Keratinocyte (primary cell): Measurements from ENCODE around the gene IFNL2. TPM values are rescaled to one million over a fixed set of nuclear protein-coding genes. Genes with fewer than 3 reads are reported as not detected.

Experiments used
- DNase-seq: peaks from one replicate; pipeline ENCODE4 v3.0.0-alpha.2; 2011; ENCODE audit warnings: low read depth, missing footprints, low spot score
- FAIRE-seq: peaks from 2 replicates; lab custom pipeline; 2011; peaks lifted over from hg19 to GRCh38; lab: Jason Lieb, UNC
- H2AFZ ChIP-seq: 2 replicates; pipeline ENCODE4 v1.6.0; 2012; ENCODE audit warnings: low read length, control low read depth, inconsistent platforms; ENCODE audit not compliant: control insufficient read depth
- H3K27ac ChIP-seq: 2 replicates; pipeline ENCODE4 v1.5.1; 2011; ENCODE audit warnings: low read length; ENCODE audit not compliant: control insufficient read depth, insufficient read depth
- H3K27me3 ChIP-seq: 3 replicates; pipeline ENCODE4 v1.6.0; 2011; ENCODE audit warnings: low read length; ENCODE audit not compliant: control insufficient read depth, insufficient read depth; ENCODE audit errors: extremely low read depth
- H3K36me3 ChIP-seq, 2 experiments: 2 replicates in 1 of 2; 3 replicates in 1 of 2; pipeline ENCODE4 v1.5.1; 2011; ENCODE audit warnings: low read length in 2 of 2, mild to moderate bottlenecking in 1 of 2; ENCODE audit not compliant: control insufficient read depth in 2 of 2, insufficient read depth in 2 of 2; ENCODE audit errors: extremely low read depth in 1 of 2
- H3K4me1 ChIP-seq: 3 replicates; pipeline ENCODE4 v1.5.1; 2011; ENCODE audit warnings: low read length; ENCODE audit not compliant: control insufficient read depth, insufficient read depth; ENCODE audit errors: extremely low read depth
- H3K4me2 ChIP-seq: 3 replicates; pipeline ENCODE4 v1.6.0; 2011; ENCODE audit warnings: low read depth, low read length; ENCODE audit not compliant: control insufficient read depth, insufficient read depth; ENCODE audit errors: extremely low read depth
- H3K4me3 ChIP-seq, 3 experiments: fragments of 200-600 bp in 1 of 3; sonication (generic) in 1 of 3; 2 replicates in 2 of 3; 3 replicates in 1 of 3; pipeline ENCODE4 v1.5.1; 2011 to 2016; ENCODE audit warnings: low read length in 3 of 3, mild to moderate bottlenecking in 3 of 3, control low read depth in 2 of 3, inconsistent platforms in 1 of 3, low read depth in 1 of 3, mixed read lengths in 1 of 3, mixed run types in 1 of 3, moderate library complexity in 1 of 3; ENCODE audit not compliant: control insufficient read depth in 2 of 3, insufficient read depth in 2 of 3; ENCODE audit errors: extremely low read depth in 1 of 3
- H3K79me2 ChIP-seq: 2 replicates; pipeline ENCODE4 v1.6.0; 2012; ENCODE audit warnings: low read length; ENCODE audit not compliant: control insufficient read depth, insufficient read depth
- H3K9ac ChIP-seq: 3 replicates; pipeline ENCODE4 v1.6.0; 2011; ENCODE audit warnings: low read length; ENCODE audit not compliant: control insufficient read depth, insufficient read depth; ENCODE audit errors: extremely low read depth
- H3K9me1 ChIP-seq: 3 replicates; pipeline ENCODE4 v1.6.0; 2011; ENCODE audit warnings: low read length; ENCODE audit not compliant: control insufficient read depth, insufficient read depth; ENCODE audit errors: extremely low read depth
- H3K9me3 ChIP-seq: 2 replicates; pipeline ENCODE4 v1.5.1; 2012; ENCODE audit warnings: low read depth, low read length; ENCODE audit not compliant: control insufficient read depth
- H4K20me1 ChIP-seq: 3 replicates; pipeline ENCODE4 v1.6.0; 2011; ENCODE audit warnings: low read length; ENCODE audit not compliant: control insufficient read depth, insufficient read depth; ENCODE audit errors: extremely low read depth
- EZH2 ChIP-seq: IDR thresholded peaks from one replicate; pipeline ENCODE4 v1.6.1; 2012; ENCODE audit warnings: inconsistent platforms, mild to moderate bottlenecking, low read length, moderate library complexity
- dilution Hi-C: fragments of 300-500 bp; cut with MboI; formaldehyde crosslinking; loops from one replicate; pipeline ENCODE4 v1.7.0; 2020; ENCODE audit warnings: low sequenced_read_pairs; ENCODE audit not compliant: extremely low pct_ligation_motif_present
- polyA plus RNA-seq, 5 experiments: library from polyadenylated mRNA; depleted of rRNA in 3 of 5; stranded (reverse) in 3 of 5; stranded (forward) in 1 of 5; unstranded in 1 of 5; fragments of >200 nt; gene quantifications; 1 replicate in 1 of 5; 2 replicates in 3 of 5; 3 replicates in 1 of 5; pipeline versions ENCODE4 v1.2.1 to v1.2.3, GENCODE V29; 2011 to 2012; ENCODE audit warnings: missing spikeins in 2 of 5, low read depth in 1 of 5, low replicate concordance in 1 of 5
- TF ChIP-seq, protein P1 (sequence below), 3 experiments: IDR thresholded peaks in 1 of 3; conservative IDR thresholded peaks in 1 of 3; optimal IDR thresholded peaks in 1 of 3; 2 replicates in 2 of 3; 3 replicates in 1 of 3; pipeline versions ENCODE3 to v1.5.1; 2011; ENCODE audit warnings: low read length in 3 of 3, mild to moderate bottlenecking in 3 of 3, moderate library complexity in 2 of 3, control low read depth in 1 of 3, inconsistent platforms in 1 of 3; ENCODE audit not compliant: insufficient read depth in 2 of 3; ENCODE audit errors: extremely low read depth in 1 of 3

IFNL2 gene
- polyA plus RNA-seq, 1 donor (not counting 4 experiments of a cell fraction or from before 2014, with no cell fraction given): not detected

DNA sequence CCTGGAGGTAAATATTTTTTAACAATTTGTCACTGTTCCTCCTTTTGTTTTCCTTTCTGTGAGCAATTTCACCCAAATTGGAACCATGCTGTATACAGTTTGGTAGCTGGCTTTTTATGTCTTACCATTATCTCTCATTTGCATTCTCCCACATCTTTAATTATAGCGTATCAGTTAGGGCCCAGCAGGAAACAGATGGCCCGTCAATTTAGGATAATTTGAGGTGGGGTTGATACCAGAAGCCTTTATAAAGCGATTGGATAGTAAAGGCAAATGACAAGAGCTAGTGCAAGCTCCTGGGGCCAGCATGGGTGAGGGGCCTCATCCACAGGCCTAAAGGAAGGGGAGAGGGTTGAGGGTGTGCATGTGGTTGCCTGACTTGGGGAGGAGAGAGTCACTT, 15.7 kb upstream of the IFNL2 start:
- no peaks in the 10 kb centered on the region for H4K20me1 ChIP-seq
- H3K27me3 ChIP-seq: peaks cover 16% of the 10 kb centered on the region
- no peak for TF ChIP-seq EZH2
- TF ChIP-seq, protein P1, sequence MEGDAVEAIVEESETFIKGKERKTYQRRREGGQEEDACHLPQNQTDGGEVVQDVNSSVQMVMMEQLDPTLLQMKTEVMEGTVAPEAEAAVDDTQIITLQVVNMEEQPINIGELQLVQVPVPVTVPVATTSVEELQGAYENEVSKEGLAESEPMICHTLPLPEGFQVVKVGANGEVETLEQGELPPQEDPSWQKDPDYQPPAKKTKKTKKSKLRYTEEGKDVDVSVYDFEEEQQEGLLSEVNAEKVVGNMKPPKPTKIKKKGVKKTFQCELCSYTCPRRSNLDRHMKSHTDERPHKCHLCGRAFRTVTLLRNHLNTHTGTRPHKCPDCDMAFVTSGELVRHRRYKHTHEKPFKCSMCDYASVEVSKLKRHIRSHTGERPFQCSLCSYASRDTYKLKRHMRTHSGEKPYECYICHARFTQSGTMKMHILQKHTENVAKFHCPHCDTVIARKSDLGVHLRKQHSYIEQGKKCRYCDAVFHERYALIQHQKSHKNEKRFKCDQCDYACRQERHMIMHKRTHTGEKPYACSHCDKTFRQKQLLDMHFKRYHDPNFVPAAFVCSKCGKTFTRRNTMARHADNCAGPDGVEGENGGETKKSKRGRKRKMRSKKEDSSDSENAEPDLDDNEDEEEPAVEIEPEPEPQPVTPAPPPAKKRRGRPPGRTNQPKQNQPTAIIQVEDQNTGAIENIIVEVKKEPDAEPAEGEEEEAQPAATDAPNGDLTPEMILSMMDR (optimal IDR thresholded peaks at IDR 0.05 in 1 of 3, IDR thresholded peaks at IDR 0.05 in 1 of 3, conservative IDR thresholded peaks at IDR 0.05 in 1 of 3; ENCODE audit: extremely low read depth in 1 of 3, insufficient read depth in 2 of 3, low read length in 3 of 3): no peak
- no peak overlapping the region for H3K4me3 ChIP-seq
- no peaks in the 10 kb centered on the region for H3K4me1 ChIP-seq
- no peak overlapping the region for H2AFZ ChIP-seq
- FAIRE-seq (no peak), DNase-seq (no peak)
- dilution Hi-C loops: no loop called here
- no peak overlapping the region for H3K9ac ChIP-seq
- H3K9me3 ChIP-seq: no peaks in the 10 kb centered on the region
- no peaks in the 10 kb centered on the region for H3K9me1 ChIP-seq
- no peaks in the 10 kb centered on the region for H3K79me2 ChIP-seq
- no peak overlapping the region for H3K27ac ChIP-seq
- no peak overlapping the region for H3K4me2 ChIP-seq
- no peaks in the 10 kb centered on the region for H3K36me3 ChIP-seq

DNA sequence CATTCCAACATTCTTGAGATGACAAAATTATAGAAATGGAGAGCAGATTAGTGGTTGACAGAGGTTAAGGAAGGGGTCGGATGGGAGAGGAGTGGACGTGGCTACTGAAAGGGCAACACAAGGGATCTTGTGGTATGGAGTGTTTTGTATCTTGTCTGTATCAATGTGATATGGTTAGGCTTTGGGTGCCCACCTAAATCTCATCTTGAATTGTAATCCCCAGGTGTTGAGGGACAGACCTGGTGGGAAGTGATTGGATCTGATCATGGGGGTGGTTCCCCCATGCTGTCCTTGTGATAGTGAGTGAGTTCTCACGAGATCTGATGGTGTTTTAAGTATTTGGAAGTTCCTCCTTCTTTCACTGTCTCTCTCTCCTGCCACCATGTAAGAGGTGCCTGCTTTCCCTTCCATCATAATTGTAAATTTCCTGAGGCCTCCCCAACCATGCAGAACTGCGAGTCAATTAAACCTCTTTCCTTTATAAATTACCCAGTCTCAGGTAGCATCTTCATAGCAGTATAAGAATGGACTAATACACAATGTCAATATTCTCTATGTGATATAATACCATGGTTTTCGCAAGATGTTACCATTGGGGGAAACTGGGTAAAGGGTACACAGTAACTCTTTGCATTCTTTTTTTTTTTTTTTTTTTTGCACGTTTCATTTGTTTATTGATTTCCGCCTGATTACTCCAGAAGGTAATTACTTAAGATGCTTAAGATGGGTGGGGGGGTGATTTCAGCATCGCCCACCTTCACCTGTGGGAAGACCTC, 14.6 kb upstream of the IFNL2 start:
- H3K9me1 ChIP-seq: no peaks in the 10 kb centered on the region
- peaks cover 4% of the 10 kb centered on the region for H3K27me3 ChIP-seq
- no peaks in the 10 kb centered on the region for H4K20me1 ChIP-seq
- no peak overlapping the region for H3K4me2 ChIP-seq
- no peak overlapping the region for H3K9ac ChIP-seq
- TF ChIP-seq, protein P1 (optimal IDR thresholded peaks at IDR 0.05 in 1 of 3, IDR thresholded peaks at IDR 0.05 in 1 of 3, conservative IDR thresholded peaks at IDR 0.05 in 1 of 3; ENCODE audit: extremely low read depth in 1 of 3, insufficient read depth in 2 of 3, low read length in 3 of 3): no peak
- TF ChIP-seq EZH2: no peak
- no peak overlapping the region for H3K27ac ChIP-seq
- no peaks in the 10 kb centered on the region for H3K9me3 ChIP-seq
- H3K4me3 ChIP-seq: no peak overlapping the region
- no peaks in the 10 kb centered on the region for H3K4me1 ChIP-seq
- H3K36me3 ChIP-seq: no peaks in the 10 kb centered on the region
- dilution Hi-C loops: no loop called here
- H3K79me2 ChIP-seq: no peaks in the 10 kb centered on the region
- FAIRE-seq (no peak), DNase-seq (no peak)
- no peak overlapping the region for H2AFZ ChIP-seq
